SK-N-SH (cell line): ENCODE data around the gene GGA2.

Source experiments
- CHD2 ChIP-seq: fragments of 150-350 bp; IDR thresholded peaks from 2 replicates; pipeline ENCODE4 v1.6.1; 2018; ENCODE audit warnings: low read length; ENCODE audit not compliant: partially characterized antibody
- EP300 ChIP-seq, 2 experiments: IDR thresholded peaks; 2 replicates each; pipeline versions ENCODE4 v1.4.0 to v1.6.1; 2012; ENCODE audit warnings: borderline replicate concordance in 1 of 2, low read depth in 1 of 2, low read length in 1 of 2
- MEF2A ChIP-seq: IDR thresholded peaks from 2 replicates; pipeline ENCODE4 v1.4.0; 2012; ENCODE audit warnings: low read depth, borderline replicate concordance
- MXI1 ChIP-seq: IDR thresholded peaks from 2 replicates; pipeline ENCODE4 v1.6.1; 2012; ENCODE audit warnings: mild to moderate bottlenecking, low read depth, low read length, improper control_type of control experiment
- NFIC ChIP-seq: IDR thresholded peaks from 2 replicates; pipeline ENCODE4 v1.4.0; 2012; ENCODE audit warnings: borderline replicate concordance
- POLR2AphosphoS5 ChIP-seq: IDR thresholded peaks from 2 replicates; pipeline ENCODE4 v1.6.1; 2012; ENCODE audit warnings: low read depth, low read length
- RAD21 ChIP-seq: IDR thresholded peaks from 2 replicates; pipeline ENCODE4 v1.6.1; 2012; ENCODE audit warnings: mild to moderate bottlenecking, low read length
- YY1 ChIP-seq: IDR thresholded peaks from 2 replicates; pipeline ENCODE4 v1.4.0; 2012; ENCODE audit warnings: low read depth, mild to moderate bottlenecking
- TF ChIP-seq, protein P1 (sequence below): fragments of 200-600 bp; sonication (generic); IDR thresholded peaks from 2 replicates; pipeline ENCODE4 v1.6.1; 2017; ENCODE audit warnings: antibody characterized with exemption, mild to moderate bottlenecking, moderate library complexity
- TF ChIP-seq, protein P2 (sequence below): IDR thresholded peaks from 2 replicates; pipeline ENCODE4 v1.6.1; 2012; ENCODE audit warnings: mild to moderate bottlenecking, low read depth, low read length, moderate library complexity

DNA sequence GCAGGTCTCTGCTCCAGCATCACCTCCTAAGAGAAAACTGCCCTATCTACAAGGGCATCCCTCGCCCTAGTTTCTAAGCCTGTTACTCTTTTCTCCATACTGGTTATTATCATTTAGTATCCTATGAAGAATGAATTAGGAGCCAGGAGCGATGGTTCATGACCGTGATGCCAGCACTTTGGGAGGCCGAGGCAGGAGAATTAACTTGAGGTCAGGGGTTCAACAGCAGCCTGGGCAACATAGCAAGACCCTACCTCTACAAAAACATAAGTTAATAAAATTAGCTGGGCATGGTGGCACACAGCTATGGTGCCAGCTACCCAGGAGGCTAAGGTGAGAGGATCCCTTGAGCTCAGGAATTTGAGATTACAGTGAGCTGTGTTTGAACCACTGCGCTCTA is 39.6 kb upstream of the GGA2 start:
- TF ChIP-seq, protein P1, sequence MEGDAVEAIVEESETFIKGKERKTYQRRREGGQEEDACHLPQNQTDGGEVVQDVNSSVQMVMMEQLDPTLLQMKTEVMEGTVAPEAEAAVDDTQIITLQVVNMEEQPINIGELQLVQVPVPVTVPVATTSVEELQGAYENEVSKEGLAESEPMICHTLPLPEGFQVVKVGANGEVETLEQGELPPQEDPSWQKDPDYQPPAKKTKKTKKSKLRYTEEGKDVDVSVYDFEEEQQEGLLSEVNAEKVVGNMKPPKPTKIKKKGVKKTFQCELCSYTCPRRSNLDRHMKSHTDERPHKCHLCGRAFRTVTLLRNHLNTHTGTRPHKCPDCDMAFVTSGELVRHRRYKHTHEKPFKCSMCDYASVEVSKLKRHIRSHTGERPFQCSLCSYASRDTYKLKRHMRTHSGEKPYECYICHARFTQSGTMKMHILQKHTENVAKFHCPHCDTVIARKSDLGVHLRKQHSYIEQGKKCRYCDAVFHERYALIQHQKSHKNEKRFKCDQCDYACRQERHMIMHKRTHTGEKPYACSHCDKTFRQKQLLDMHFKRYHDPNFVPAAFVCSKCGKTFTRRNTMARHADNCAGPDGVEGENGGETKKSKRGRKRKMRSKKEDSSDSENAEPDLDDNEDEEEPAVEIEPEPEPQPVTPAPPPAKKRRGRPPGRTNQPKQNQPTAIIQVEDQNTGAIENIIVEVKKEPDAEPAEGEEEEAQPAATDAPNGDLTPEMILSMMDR, result no peak
- no peak for TF ChIP-seq RAD21
- TF ChIP-seq POLR2AphosphoS5, result no peak
- no peak for TF ChIP-seq NFIC
- no peak for TF ChIP-seq MEF2A
- TF ChIP-seq, protein P2, sequence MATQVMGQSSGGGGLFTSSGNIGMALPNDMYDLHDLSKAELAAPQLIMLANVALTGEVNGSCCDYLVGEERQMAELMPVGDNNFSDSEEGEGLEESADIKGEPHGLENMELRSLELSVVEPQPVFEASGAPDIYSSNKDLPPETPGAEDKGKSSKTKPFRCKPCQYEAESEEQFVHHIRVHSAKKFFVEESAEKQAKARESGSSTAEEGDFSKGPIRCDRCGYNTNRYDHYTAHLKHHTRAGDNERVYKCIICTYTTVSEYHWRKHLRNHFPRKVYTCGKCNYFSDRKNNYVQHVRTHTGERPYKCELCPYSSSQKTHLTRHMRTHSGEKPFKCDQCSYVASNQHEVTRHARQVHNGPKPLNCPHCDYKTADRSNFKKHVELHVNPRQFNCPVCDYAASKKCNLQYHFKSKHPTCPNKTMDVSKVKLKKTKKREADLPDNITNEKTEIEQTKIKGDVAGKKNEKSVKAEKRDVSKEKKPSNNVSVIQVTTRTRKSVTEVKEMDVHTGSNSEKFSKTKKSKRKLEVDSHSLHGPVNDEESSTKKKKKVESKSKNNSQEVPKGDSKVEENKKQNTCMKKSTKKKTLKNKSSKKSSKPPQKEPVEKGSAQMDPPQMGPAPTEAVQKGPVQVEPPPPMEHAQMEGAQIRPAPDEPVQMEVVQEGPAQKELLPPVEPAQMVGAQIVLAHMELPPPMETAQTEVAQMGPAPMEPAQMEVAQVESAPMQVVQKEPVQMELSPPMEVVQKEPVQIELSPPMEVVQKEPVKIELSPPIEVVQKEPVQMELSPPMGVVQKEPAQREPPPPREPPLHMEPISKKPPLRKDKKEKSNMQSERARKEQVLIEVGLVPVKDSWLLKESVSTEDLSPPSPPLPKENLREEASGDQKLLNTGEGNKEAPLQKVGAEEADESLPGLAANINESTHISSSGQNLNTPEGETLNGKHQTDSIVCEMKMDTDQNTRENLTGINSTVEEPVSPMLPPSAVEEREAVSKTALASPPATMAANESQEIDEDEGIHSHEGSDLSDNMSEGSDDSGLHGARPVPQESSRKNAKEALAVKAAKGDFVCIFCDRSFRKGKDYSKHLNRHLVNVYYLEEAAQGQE, result no peak
- no peak for TF ChIP-seq CHD2
- TF ChIP-seq EP300 (IDR thresholded peaks at IDR 0.05; ENCODE audit: borderline replicate concordance in 1 of 2, low read depth in 1 of 2, low read length in 1 of 2), result no peak
- no peak for TF ChIP-seq MXI1
- no peak for TF ChIP-seq YY1
